ENCODE measurements around the gene SLIT3.

Gene SLIT3

DNA sequence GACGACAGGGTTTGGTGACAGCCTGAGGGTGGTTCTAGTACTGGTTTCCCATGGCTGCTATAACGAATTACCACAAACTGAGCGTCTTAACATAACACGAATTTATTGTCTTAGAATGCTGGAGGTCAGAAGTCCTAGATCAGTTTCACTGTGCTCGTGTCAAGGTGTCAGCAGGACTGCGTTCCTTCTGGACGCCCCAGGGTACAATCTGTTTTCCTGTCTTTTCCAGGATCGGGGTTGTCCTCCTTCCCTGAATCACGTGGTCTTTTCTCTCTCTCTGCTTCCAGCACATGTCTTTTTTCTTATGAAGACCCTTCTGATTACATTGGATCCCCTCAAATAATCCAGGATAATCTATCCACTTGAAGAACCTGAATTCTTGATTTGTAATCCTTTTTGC is 430.0 kb downstream of the SLIT3 start:
- no peak overlapping the region for H3K4me3 ChIP-seq (replicated peaks; ENCODE audit: insufficient read depth, low read length)
- TF ChIP-seq, protein P1, sequence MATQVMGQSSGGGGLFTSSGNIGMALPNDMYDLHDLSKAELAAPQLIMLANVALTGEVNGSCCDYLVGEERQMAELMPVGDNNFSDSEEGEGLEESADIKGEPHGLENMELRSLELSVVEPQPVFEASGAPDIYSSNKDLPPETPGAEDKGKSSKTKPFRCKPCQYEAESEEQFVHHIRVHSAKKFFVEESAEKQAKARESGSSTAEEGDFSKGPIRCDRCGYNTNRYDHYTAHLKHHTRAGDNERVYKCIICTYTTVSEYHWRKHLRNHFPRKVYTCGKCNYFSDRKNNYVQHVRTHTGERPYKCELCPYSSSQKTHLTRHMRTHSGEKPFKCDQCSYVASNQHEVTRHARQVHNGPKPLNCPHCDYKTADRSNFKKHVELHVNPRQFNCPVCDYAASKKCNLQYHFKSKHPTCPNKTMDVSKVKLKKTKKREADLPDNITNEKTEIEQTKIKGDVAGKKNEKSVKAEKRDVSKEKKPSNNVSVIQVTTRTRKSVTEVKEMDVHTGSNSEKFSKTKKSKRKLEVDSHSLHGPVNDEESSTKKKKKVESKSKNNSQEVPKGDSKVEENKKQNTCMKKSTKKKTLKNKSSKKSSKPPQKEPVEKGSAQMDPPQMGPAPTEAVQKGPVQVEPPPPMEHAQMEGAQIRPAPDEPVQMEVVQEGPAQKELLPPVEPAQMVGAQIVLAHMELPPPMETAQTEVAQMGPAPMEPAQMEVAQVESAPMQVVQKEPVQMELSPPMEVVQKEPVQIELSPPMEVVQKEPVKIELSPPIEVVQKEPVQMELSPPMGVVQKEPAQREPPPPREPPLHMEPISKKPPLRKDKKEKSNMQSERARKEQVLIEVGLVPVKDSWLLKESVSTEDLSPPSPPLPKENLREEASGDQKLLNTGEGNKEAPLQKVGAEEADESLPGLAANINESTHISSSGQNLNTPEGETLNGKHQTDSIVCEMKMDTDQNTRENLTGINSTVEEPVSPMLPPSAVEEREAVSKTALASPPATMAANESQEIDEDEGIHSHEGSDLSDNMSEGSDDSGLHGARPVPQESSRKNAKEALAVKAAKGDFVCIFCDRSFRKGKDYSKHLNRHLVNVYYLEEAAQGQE (IDR thresholded peaks at IDR 0.05; ENCODE audit: insufficient replicate concordance, low read depth), result no peak
- TF ChIP-seq GABPA (IDR thresholded peaks at IDR 0.05; ENCODE audit: low read depth) (no peak), SPI1 (IDR thresholded peaks at IDR 0.05; ENCODE audit: borderline replicate concordance, low read depth) (no peak), POLR2AphosphoS5 (IDR thresholded peaks at IDR 0.05; ENCODE audit: low read depth) (no peak)
- TF ChIP-seq, protein P2, sequence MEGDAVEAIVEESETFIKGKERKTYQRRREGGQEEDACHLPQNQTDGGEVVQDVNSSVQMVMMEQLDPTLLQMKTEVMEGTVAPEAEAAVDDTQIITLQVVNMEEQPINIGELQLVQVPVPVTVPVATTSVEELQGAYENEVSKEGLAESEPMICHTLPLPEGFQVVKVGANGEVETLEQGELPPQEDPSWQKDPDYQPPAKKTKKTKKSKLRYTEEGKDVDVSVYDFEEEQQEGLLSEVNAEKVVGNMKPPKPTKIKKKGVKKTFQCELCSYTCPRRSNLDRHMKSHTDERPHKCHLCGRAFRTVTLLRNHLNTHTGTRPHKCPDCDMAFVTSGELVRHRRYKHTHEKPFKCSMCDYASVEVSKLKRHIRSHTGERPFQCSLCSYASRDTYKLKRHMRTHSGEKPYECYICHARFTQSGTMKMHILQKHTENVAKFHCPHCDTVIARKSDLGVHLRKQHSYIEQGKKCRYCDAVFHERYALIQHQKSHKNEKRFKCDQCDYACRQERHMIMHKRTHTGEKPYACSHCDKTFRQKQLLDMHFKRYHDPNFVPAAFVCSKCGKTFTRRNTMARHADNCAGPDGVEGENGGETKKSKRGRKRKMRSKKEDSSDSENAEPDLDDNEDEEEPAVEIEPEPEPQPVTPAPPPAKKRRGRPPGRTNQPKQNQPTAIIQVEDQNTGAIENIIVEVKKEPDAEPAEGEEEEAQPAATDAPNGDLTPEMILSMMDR (IDR thresholded peaks at IDR 0.05; ENCODE audit: insufficient read depth, low read length), result no peak
- H3K27me3 ChIP-seq (ENCODE audit: insufficient read depth, poor library complexity, severe bottlenecking), result no peaks in the 10 kb centered on the region
- H3K27ac ChIP-seq (replicated peaks), result no peak overlapping the region
- DNase-seq (ENCODE audit: low read depth in 1 of 2, low spot score in 1 of 2), result no peak

DNA sequence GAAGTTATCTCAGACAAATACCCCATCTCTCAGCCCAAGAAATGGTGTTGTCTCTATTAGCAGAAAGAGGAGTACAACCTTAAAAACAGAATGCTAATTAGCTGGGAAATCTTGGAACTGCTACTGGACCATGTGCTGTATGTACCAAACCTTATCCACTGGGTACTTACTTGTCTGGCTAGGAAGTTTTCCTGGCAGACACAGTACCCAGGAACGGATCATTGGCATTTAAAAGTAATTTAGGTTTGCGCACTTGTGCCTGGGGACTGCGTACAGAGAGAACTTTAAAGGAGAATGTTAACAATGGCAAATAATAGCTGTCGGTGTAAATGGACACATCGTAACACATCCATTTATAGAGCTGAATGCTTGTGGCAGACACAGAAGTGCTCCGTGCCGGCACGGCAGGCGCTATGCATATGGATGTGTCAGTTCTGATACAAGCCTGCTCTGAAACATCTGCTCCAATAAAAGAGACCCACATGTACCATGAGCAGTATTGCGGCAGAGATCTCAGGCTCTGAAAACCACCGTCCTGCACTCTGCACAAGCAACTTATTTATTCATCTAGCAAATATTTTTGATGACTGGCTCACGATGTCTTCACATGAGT is 431.2 kb downstream of the SLIT3 start:
- no peak for TF ChIP-seq POLR2AphosphoS5 (IDR thresholded peaks at IDR 0.05; ENCODE audit: low read depth)
- no peak for TF ChIP-seq SPI1 (IDR thresholded peaks at IDR 0.05; ENCODE audit: borderline replicate concordance, low read depth)
- TF ChIP-seq, protein P2 (IDR thresholded peaks at IDR 0.05; ENCODE audit: insufficient read depth, low read length), result no peak
- TF ChIP-seq, protein P1 (IDR thresholded peaks at IDR 0.05; ENCODE audit: insufficient replicate concordance, low read depth), result no peak
- no peak for TF ChIP-seq GABPA (IDR thresholded peaks at IDR 0.05; ENCODE audit: low read depth)
- Histone ChIP-seq H3K4me3 (replicated peaks; ENCODE audit: insufficient read depth, low read length) (no peak overlapping the region), H3K27me3 (ENCODE audit: insufficient read depth, poor library complexity, severe bottlenecking) (no peaks in the 10 kb centered on the region), H3K27ac (replicated peaks) (no peak overlapping the region)
- no peak for DNase-seq (ENCODE audit: low read depth in 1 of 2, low spot score in 1 of 2)

DNA sequence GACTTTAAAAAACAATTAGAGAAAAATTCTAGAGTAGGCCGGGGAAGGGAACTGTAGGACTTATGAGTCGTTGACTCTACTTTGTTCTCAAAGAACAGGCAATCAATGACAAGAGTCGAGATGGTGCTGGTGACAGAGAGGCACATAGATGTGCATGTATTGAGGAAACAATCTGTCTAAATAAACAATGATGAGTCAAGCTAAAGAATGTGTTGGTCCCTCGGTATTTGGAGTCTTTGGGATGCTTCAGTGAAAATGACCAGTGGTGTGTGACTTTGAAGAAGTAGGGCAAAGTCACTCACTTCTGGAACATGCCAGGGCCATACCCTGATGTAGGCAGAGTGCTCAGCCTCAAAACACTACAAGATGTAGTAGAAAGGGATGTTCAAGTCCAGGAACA is 433.7 kb downstream of the SLIT3 start:
- H3K27ac ChIP-seq (replicated peaks), result no peak overlapping the region
- no peak overlapping the region for H3K4me3 ChIP-seq (replicated peaks; ENCODE audit: insufficient read depth, low read length)

More for the DNA sequence above, 433.7 kb downstream of the SLIT3 start:
- DNase-seq (ENCODE audit: low read depth in 1 of 2, low spot score in 1 of 2), result no peak
- TF ChIP-seq, protein P2 (IDR thresholded peaks at IDR 0.05; ENCODE audit: insufficient read depth, low read length), result no peak
- TF ChIP-seq POLR2AphosphoS5 (IDR thresholded peaks at IDR 0.05; ENCODE audit: low read depth), result no peak
- TF ChIP-seq, protein P1 (IDR thresholded peaks at IDR 0.05; ENCODE audit: insufficient replicate concordance, low read depth), result no peak
- no peaks in the 10 kb centered on the region for H3K27me3 ChIP-seq (ENCODE audit: insufficient read depth, poor library complexity, severe bottlenecking)
